ENCODE data around the gene XXYLT1. TPM values are rescaled to one million over a fixed set of nuclear protein-coding genes. Genes with fewer than 3 reads are reported as not detected.
A peak's percentile ranks its signal among the peaks of the same experiment; 100 is the strongest.

Gene XXYLT1
- total and polyA plus RNA-seq, 2 of the 4 experiments (the other 2 are of a cell fraction), result 14.7 to 18.1 TPM

DNA sequence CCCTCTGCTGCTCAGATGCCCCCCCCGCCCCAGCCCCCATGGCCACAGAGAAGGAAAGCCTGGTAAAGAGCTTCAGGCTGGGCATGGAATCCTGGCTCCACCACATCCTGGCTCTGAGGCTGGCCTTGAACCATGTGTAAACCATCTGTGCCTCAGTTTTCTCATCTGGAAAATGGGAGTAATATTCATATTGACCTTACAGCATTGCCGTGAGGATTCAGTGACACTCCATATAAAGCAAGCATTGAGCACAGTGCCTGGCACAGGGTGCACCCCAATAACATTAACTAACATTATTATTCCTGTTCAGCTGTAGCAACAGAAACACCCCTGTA, 150.7 kb downstream of the XXYLT1 start:
- Histone ChIP-seq H3K27me3 (ENCODE audit: control insufficient read depth, insufficient read depth, low read length) (no peaks in the 10 kb centered on the region), H3K4me3 (ENCODE audit: insufficient read depth, low read depth, low read length) (no peak overlapping the region), H3K36me3 (ENCODE audit: control insufficient read depth, insufficient read depth, low read length) (no peaks in the 10 kb centered on the region), H4K91ac (ENCODE audit: insufficient read depth, low read depth, low read length) (peak overlapping the region; percentile 99), H3K23ac (ENCODE audit: low read depth, low read length) (peak overlapping the region; percentile 98), H2AK9ac (replicated peaks; ENCODE audit: low read depth, low read length, poor library complexity) (peak overlapping the region; percentile 96), H3K27ac (ENCODE audit: insufficient read depth, low read length) (peak overlapping the region; percentile 94), H4K20me1 (ENCODE audit: insufficient read depth, low read length) (no peaks in the 10 kb centered on the region), H3K18ac (ENCODE audit: low read depth, low read length) (peak overlapping the region; percentile 88), H4K5ac (ENCODE audit: low read depth, low read length) (peak overlapping the region; percentile 47), H2BK5ac (ENCODE audit: low read depth, low read length, poor library complexity, severe bottlenecking) (peak overlapping the region; percentile 99), H2AK5ac (ENCODE audit: low read depth, low read length) (peak overlapping the region; percentile 98), H3K56ac (ENCODE audit: extremely low read depth, insufficient read depth, low read length) (peak overlapping the region; percentile 54), H2BK20ac (ENCODE audit: low read depth, low read length) (peak overlapping the region; percentile 99), H3K9me1 (ENCODE audit: insufficient read depth, low read length) (peaks cover 27% of the 10 kb centered on the region), H2AFZ (replicated peaks; ENCODE audit: low read length, poor library complexity) (peak overlapping the region; percentile 64), H2BK120ac (ENCODE audit: low read depth, low read length) (peak overlapping the region; percentile 100), H2BK15ac (ENCODE audit: low read depth, low read length) (peak overlapping the region; percentile 39), H3K9ac (ENCODE audit: low read depth, low read length) (peak overlapping the region; percentile 34; the same call in 1 of the 2 replicates), H4K8ac (ENCODE audit: low read depth in 2 of 2, low read length in 2 of 2) (peak overlapping the region; percentile 22 to 92; a peak in 3 of 4 replicates), H3K14ac (replicated peaks; ENCODE audit: low read depth, low read length) (peak overlapping the region; percentile 98), H3K4ac (ENCODE audit: low read depth, low read length) (peak overlapping the region; percentile 99), H3K79me1 (ENCODE audit: low read depth in 1 of 2, low read length in 2 of 2) (peaks cover 3 to 56% of the 10 kb centered on the region in 2 experiments), H3K9me3 (ENCODE audit: control insufficient read depth, insufficient read depth, low read length) (no peaks in the 10 kb centered on the region), H3K4me1 (ENCODE audit: control insufficient read depth, insufficient read depth, low read length) (peaks cover 16% of the 10 kb centered on the region), H3K4me2 (ENCODE audit: low read depth, low read length) (no peak overlapping the region)
- WGBS, 2 experiments (ENCODE audit: extremely low coverage in 2 of 2, insufficient read length in 1 of 2), result no CpG with 5 or more reads among the region's 2 CpGs
- TF ChIP-seq RCOR1 (IDR thresholded peaks at IDR 0.05; ENCODE audit: insufficient replicate concordance, low read length) (peak; percentile 75), MAFK (IDR thresholded peaks at IDR 0.05; ENCODE audit: low read depth, low read length) (no peak)
- in situ Hi-C loops (cut with MboI; ENCODE audit: low sequenced_read_pairs), result no loop called here
- DNase-seq (no peak), ATAC-seq (ENCODE audit: low read depth) (no peak)
- CTCF ChIA-PET, result interaction anchor here (1.1 to 1.4 kb wide), 2 partner anchors 14 to 438 kb away, joined by 4 to 6 read pairs; no protein-coding TSS in a partner anchor
- intact Hi-C loops (cut with micrococcal nuclease), result no loop called here
- no TSS peak for BruUV-seq (replicated peaks)
- POLR2A ChIA-PET (ENCODE audit: unreplicated experiment), result interaction anchor here (1.1 kb wide), 1 partner anchor 62 kb away, joined by 3 read pairs; no protein-coding TSS in a partner anchor
- dilution Hi-C loops (cut with HindIII; ENCODE audit: low sequenced_read_pairs, unreplicated experiment), result no loop called here

All from IMR-90 (cell line).